Pancreas (tissue), 10 donors: Measurements from ENCODE around the gene YWHAE. TPM values are rescaled to one million over a fixed set of nuclear protein-coding genes. Genes with fewer than 3 reads are reported as not detected.

ENCODE experiments used
- ATAC-seq, 4 donors: fragments of 200-7000 bp; cut with Tn5 transposase; one replicate each; pipeline versions ENCODE4 v1.8.0 to v1.9.1; 2020; ENCODE audit warnings: mild to moderate bottlenecking in 4 of 4, moderate library complexity in 4 of 4
- DNase-seq, 6 donors: peaks; one replicate each; pipeline ENCODE4 v3.0.0-alpha.2; 2020
- FAIRE-seq: peaks from 2 replicates; lab custom pipeline; 2012; peaks lifted over from hg19 to GRCh38; lab: Jason Lieb, UNC
- H3K27ac ChIP-seq, 4 donors: fragments of 200-600 bp; sonication (generic); 1 replicate in 3 of 4; 2 replicates in 1 of 4; pipeline versions ENCODE4 v1.5.0 to v1.8.0; 2020
- H3K27me3 ChIP-seq, 4 donors: fragments of 200-600 bp; one replicate each; pipeline ENCODE4 v1.8.0; 2021
- H3K36me3 ChIP-seq, 3 donors: fragments of 200-600 bp; sonication (generic) in 1 of 3; one replicate each; pipeline versions ENCODE4 v1.5.0 to v1.8.0; 2020 to 2021
- H3K4me1 ChIP-seq, 3 donors: fragments of 200-600 bp; one replicate each; pipeline ENCODE4 v1.8.0; 2021
- H3K4me3 ChIP-seq, 4 donors: fragments of 200-600 bp; sonication (generic) in 2 of 4; one replicate each; pipeline versions ENCODE4 v1.5.0 to v1.8.0; 2020 to 2021
- H3K9me3 ChIP-seq, 4 donors: fragments of 200-600 bp; one replicate each; pipeline ENCODE4 v1.8.0; 2021
- CTCF ChIP-seq, 4 donors: fragments of 200-600 bp; sonication (generic) in 3 of 4; IDR thresholded peaks; one replicate each; pipeline versions ENCODE4 v1.5.0 to v1.8.0; 2021; ENCODE audit warnings: antibody characterized with exemption in 4 of 4
- WGBS, 2 donors: extraction: QIAGEN DNeasy Blood & Tissue Kit; methylation state at CpG; one replicate each; pipeline ENCODE4 v1.1.7; 2013; 5-methylcytosine and 5-hydroxymethylcytosine counted together
- intact Hi-C, 3 donors: fragments of 100-400 bp; cut with DNase I; formaldehyde crosslinking; loops; one replicate each; pipeline versions ENCODE4 v1.11.1 to v1.14.2; 2022
- polyA plus RNA-seq, 2 donors: library from polyadenylated mRNA; stranded (reverse); fragments of 200-250 nt; gene quantifications; one replicate each; pipeline ENCODE4 v1.2.3, GENCODE V29; 2013
- total RNA-seq, 6 donors: library from RNA; stranded (reverse); fragmentation: NEBNext Ultra II Directional in 4 of 6; extraction: Animal tissue kit (Norgen Biotek cat#: 25700) in 4 of 6; gene quantifications; one replicate each; pipeline versions ENCODE4 v1.2.1 to v1.2.4, GENCODE V29; 2021 to 2023
- donor health status: healthy with polysubstance abuse.
- donor health status: DM: no; HTN: no; CAD: no; lungs with moderate emphysema.
- donor health status: DM: no; HTN: no; CAD: no.
- donor health status: control.
- donor health status: control.
- donor health status: Bipolar disorder and iron deficiency.
- donor health status: DM: yes; HTN: yes; CAD: no.
- donor health status: DM: no; HTN: no; CAD: no.
- donor health status: DM: no; HTN: no; CAD: no.
- donor health status: DM: yes; HTN: yes; CAD: no.

YWHAE gene
- total and polyA plus RNA-seq, 8 donors, result 131 to 236 (median 192) TPM

GRCh38 chr17:1301546-1301945, 98.5 kb downstream of the YWHAE start:
- FAIRE-seq (no peak), DNase-seq (no peak), ATAC-seq (no peak)
- H3K4me3 ChIP-seq, result no peak overlapping the region
- no peaks in the 10 kb centered on the region for H3K4me1 ChIP-seq
- 65 to 73% methylated on average over 14 of the region's 14 CpGs for WGBS, 2 donors
- no peak overlapping the region for H3K27ac ChIP-seq
- H3K9me3 ChIP-seq, result no peaks in the 10 kb centered on the region
- H3K36me3 ChIP-seq, result no peaks in the 10 kb centered on the region
- H3K27me3 ChIP-seq, result peaks cover 0 to 2% (median 0%) of the 10 kb centered on the region in 4 donors
- TF ChIP-seq CTCF (IDR thresholded peaks at IDR 0.05), result no peak
- intact Hi-C loops, result no loop called here

GRCh38 chr17:1300371-1300905, 99.6 kb downstream of the YWHAE start:
- H3K4me1 ChIP-seq, result no peaks in the 10 kb centered on the region
- FAIRE-seq (no peak), DNase-seq (no peak), ATAC-seq (no peak)
- no peaks in the 10 kb centered on the region for H3K9me3 ChIP-seq
- H3K27ac ChIP-seq, result no peak overlapping the region
- H3K4me3 ChIP-seq, result no peak overlapping the region
- intact Hi-C loops, result no loop called here
- no peak for TF ChIP-seq CTCF (IDR thresholded peaks at IDR 0.05)
- peaks cover 0 to 2% (median 0%) of the 10 kb centered on the region in 4 donors for H3K27me3 ChIP-seq
- WGBS, 2 donors, result 68 to 78% methylated on average over 15 to 17 of the region's 17 CpGs
- H3K36me3 ChIP-seq, result no peaks in the 10 kb centered on the region

GRCh38 chr17:1299552-1300370, 100.3 kb downstream of the YWHAE start:
- H3K27me3 ChIP-seq, result peaks cover 0 to under 1% (median 0%) of the 10 kb centered on the region in 4 donors
- no peaks in the 10 kb centered on the region for H3K4me1 ChIP-seq
- H3K27ac ChIP-seq, result no peak overlapping the region
- intact Hi-C loops, result no loop called here
- no peak overlapping the region for H3K4me3 ChIP-seq
- 63 to 70% methylated on average over 21 to 22 of the region's 22 CpGs for WGBS, 2 donors
- no peak for ATAC-seq
- no peak for TF ChIP-seq CTCF (IDR thresholded peaks at IDR 0.05)
- FAIRE-seq, result no peak
- no peak for DNase-seq
- no peaks in the 10 kb centered on the region for H3K36me3 ChIP-seq
- no peaks in the 10 kb centered on the region for H3K9me3 ChIP-seq

- Histone ChIP-seq H3K9me3 (no peaks in the 10 kb centered on the region), H3K4me1 (no peaks in the 10 kb centered on the region), H3K4me3 (no peak overlapping the region), H3K27ac (no peak overlapping the region), H3K36me3 (no peaks in the 10 kb centered on the region), H3K27me3 (no peaks in the 10 kb centered on the region)
- no peak for TF ChIP-seq CTCF (IDR thresholded peaks at IDR 0.05)
- DNase-seq, result no peak
- ATAC-seq, result peak in 3 of 4 donors; percentile 38 to 79 (median 59)
- no peak for FAIRE-seq
- intact Hi-C loops, result no loop called here
- WGBS, 2 donors, result 11 to 13% methylated on average over 24 of the region's 24 CpGs
These were observed 101.4 kb downstream of the YWHAE start for GRCh38 chr17:1298606-1299005.

Other genes starting within 250 kb of the YWHAE start
- gene ABR, start 220.2 kb downstream of the YWHAE start, total RNA-seq, result 10 to 100 TPM; 15.4 to 57.4 (median 22.5) TPM
- 10 to 100 TPM; 39.2 to 65.7 TPM for gene ABR, start 220.2 kb downstream of the YWHAE start, polyA plus RNA-seq
- not detected for gene BHLHA9, start 129.8 kb downstream of the YWHAE start, total RNA-seq
- gene BHLHA9, start 129.8 kb downstream of the YWHAE start, polyA plus RNA-seq, result not detected
- 1 to 10 TPM in 1 of 6 donors, under 1 TPM in 3, not detected in 2; 0.09 to 2.9 (median 0.35) TPM for gene TRARG1, start 120.6 kb downstream of the YWHAE start, total RNA-seq
- 1 to 10 TPM in 1 of 2 donors, under 1 TPM in 1; 0.31 to 4.1 TPM for gene TRARG1, start 120.6 kb downstream of the YWHAE start, polyA plus RNA-seq
- 10 to 100 TPM; 18.1 to 30.8 (median 20.5) TPM for gene CRK, start 56.0 kb upstream of the YWHAE start, total RNA-seq
- gene CRK, start 56.0 kb upstream of the YWHAE start, polyA plus RNA-seq, result 10 to 100 TPM in 1 of 2 donors, 1 to 10 TPM in 1; 9.8 to 15.3 TPM
- gene MYO1C, start 92.5 kb upstream of the YWHAE start, total RNA-seq, result 100 to 1,000 TPM in 4 of 6 donors, 10 to 100 TPM in 2; 95.1 to 138 (median 105) TPM
- 10 to 100 TPM; 57.2 to 69.3 TPM for gene MYO1C, start 92.5 kb upstream of the YWHAE start, polyA plus RNA-seq
- 10 to 100 TPM; 13.2 to 23.8 (median 17.2) TPM for gene INPP5K, start 116.4 kb upstream of the YWHAE start, total RNA-seq
- 10 to 100 TPM; 23.9 to 24.4 TPM for gene INPP5K, start 116.4 kb upstream of the YWHAE start, polyA plus RNA-seq
- gene PITPNA, start 162.6 kb upstream of the YWHAE start, total RNA-seq, result 10 to 100 TPM; 24.1 to 32.8 (median 26.8) TPM
- 10 to 100 TPM in 1 of 2 donors, 1 to 10 TPM in 1; 9.3 to 21.5 TPM for gene PITPNA, start 162.6 kb upstream of the YWHAE start, polyA plus RNA-seq
- gene SLC43A2, start 228.6 kb upstream of the YWHAE start, total RNA-seq, result 10 to 100 TPM in 3 of 6 donors, 1 to 10 TPM in 3; 2.6 to 14.5 (median 7.3) TPM
- gene SLC43A2, start 228.6 kb upstream of the YWHAE start, polyA plus RNA-seq, result 10 to 100 TPM in 1 of 2 donors, 1 to 10 TPM in 1; 9.7 to 10.1 TPM
- 1 to 10 TPM; 2.0 to 5.0 (median 3.1) TPM for gene SCARF1, start 245.5 kb upstream of the YWHAE start, total RNA-seq
- gene SCARF1, start 245.5 kb upstream of the YWHAE start, polyA plus RNA-seq, result 1 to 10 TPM; 8.1 to 8.6 TPM
- gene RILP, start 249.6 kb upstream of the YWHAE start, total RNA-seq, result 1 to 10 TPM; 6.6 to 9.0 (median 7.8) TPM
- gene RILP, start 249.6 kb upstream of the YWHAE start, polyA plus RNA-seq, result 10 to 100 TPM; 13.7 to 14.4 TPM